Immature natural killer cell (primary cell): ENCODE measurements around the gene FA2H. TPM values are rescaled to one million over a fixed set of nuclear protein-coding genes. Genes with fewer than 3 reads are reported as not detected.

Experiments used
- polyA plus RNA-seq, 3 donors: library from polyadenylated mRNA; unstranded; fragments of 300-500 nt; fragmentation: Illumina TruSeq; gene quantifications; one replicate each; pipeline ENCODE4 v1.2.3, GENCODE V29; 2021

Gene FA2H
- polyA plus RNA-seq, 3 donors from 2014 or later, result not detected

Other genes starting within 250 kb of the FA2H start
- gene GLG1, start 167.7 kb downstream of the FA2H start, polyA plus RNA-seq, result 100 to 1,000 TPM in 1 of 3 donors, 10 to 100 TPM in 2; 80.8 to 190 (median 86.3) TPM
- gene RFWD3, start 107.9 kb downstream of the FA2H start, polyA plus RNA-seq, result 10 to 100 TPM in 2 of 3 donors, 1 to 10 TPM in 1; 8.3 to 21.7 (median 14.5) TPM
- gene MLKL, start 74.0 kb downstream of the FA2H start, polyA plus RNA-seq, result 10 to 100 TPM in 2 of 3 donors, 1 to 10 TPM in 1; 8.3 to 13.8 (median 12.5) TPM
- gene WDR59, start 210.3 kb upstream of the FA2H start, polyA plus RNA-seq, result 10 to 100 TPM in 1 of 3 donors, 1 to 10 TPM in 2; 3.1 to 10.2 (median 6.5) TPM
- gene ZNRF1, start 224.2 kb upstream of the FA2H start, polyA plus RNA-seq, result 1 to 10 TPM in 1 of 3 donors, under 1 TPM in 2; 0.21 to 1.3 (median 0.68) TPM